ENCODE results near the gene ARHGEF4. TPM values are rescaled to one million over a fixed set of nuclear protein-coding genes. Genes with fewer than 3 reads are reported as not detected.
"Not testable (repeated sequence)": the region's sequence is repeated elsewhere in the genome, so short reads cannot be mapped to it uniquely, and the experiment has no call there.

Gene ARHGEF4
- polyA plus RNA-seq, 6 donors from 2014 or later = not detected

DNA sequence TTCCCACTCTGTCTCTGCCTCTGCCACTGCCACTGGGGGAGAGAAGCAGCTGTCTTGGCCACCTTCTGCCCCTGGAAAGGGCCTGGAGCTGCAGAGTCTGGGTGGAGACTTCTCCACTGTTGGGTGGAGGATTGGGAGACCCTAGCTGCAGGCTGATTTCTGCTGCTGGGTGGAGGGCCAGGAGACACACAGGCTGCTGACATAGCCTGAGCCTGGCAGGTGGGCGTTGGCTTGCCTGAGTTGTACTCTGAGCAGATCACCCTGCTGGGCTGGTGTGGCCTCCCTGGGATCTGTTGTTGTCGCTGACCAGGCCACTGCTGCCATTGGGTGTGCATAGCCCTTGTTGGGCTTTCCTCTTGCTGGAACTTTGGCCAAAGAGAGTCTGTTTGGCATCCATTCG lies 64.3 kb downstream of the ARHGEF4 start:
- no peak overlapping the region for H3K27ac Mint-ChIP-seq
- ATAC-seq (ENCODE audit: low read depth in 2 of 2) (no peak), DNase-seq (no peak)
- H3K36me3 Mint-ChIP-seq = no peaks in the 10 kb centered on the region
- H3K27me3 Mint-ChIP-seq = no peaks in the 10 kb centered on the region
- no peaks in the 10 kb centered on the region for H3K4me1 Mint-ChIP-seq
- H3K4me3 Mint-ChIP-seq = no peak overlapping the region
- peaks cover 0 to 15% (median 3%) of the 10 kb centered on the region in 7 donors for H3K9me3 Mint-ChIP-seq

DNA sequence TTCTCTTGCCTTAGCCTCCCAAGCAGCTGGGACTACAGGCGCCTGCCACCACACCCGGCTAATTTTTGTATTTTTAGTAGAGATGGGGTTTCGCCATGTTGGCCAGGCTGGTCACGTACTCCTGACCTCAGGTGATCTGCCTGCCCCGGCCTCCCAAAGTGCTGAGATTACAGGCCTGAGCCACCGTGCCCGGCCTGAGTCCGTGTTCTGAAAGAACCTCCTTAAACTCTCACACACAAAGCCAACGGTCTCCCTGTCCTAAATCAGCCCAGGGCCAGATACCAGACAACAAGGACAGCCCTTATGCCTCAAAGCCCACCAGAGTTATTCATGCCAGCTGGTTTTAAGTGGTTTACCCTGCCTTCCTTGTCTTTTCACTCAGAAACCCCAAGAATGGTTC lies 64.9 kb downstream of the ARHGEF4 start:
- Mint-ChIP-seq H3K27ac (peak overlapping the region in 1 of 6 donors; percentile 41), H3K9me3 (peaks cover 0 to 21% (median 3%) of the 10 kb centered on the region in 7 donors)
- not testable (repeated sequence) for H3K4me1 Mint-ChIP-seq; H3K27me3 Mint-ChIP-seq; ATAC-seq (ENCODE audit: low read depth in 2 of 2); H3K36me3 Mint-ChIP-seq; DNase-seq; H3K4me3 Mint-ChIP-seq

DNA sequence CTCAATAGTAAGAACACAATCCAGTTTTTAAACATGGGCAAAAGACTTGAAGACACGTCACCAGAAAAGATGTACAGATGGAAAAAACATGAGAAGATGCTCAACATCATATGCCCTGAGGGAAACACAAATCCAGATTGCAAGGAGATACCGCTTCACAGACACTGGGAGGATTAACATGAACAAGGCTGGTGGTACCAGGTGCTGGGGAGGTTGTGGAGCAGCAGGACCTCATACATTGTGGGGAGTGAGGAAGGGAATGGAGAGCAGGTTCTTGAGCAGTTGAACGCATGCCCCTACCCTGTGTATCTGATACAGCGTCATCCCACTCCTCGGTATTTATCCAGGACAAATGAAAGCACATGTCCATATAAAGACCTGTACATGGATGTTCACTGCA lies 72.1 kb downstream of the ARHGEF4 start:
- Mint-ChIP-seq H3K27ac (no peak overlapping the region), H3K9me3 (peaks cover 0 to 18% (median 0%) of the 10 kb centered on the region in 7 donors), H3K4me3 (no peak overlapping the region), H3K4me1 (no peaks in the 10 kb centered on the region), H3K27me3 (peaks cover 14 to 24% (median 17%) of the 10 kb centered on the region in 3 donors), H3K36me3 (no peaks in the 10 kb centered on the region)
- DNase-seq (no peak), ATAC-seq (ENCODE audit: low read depth in 2 of 2) (no peak)

DNA sequence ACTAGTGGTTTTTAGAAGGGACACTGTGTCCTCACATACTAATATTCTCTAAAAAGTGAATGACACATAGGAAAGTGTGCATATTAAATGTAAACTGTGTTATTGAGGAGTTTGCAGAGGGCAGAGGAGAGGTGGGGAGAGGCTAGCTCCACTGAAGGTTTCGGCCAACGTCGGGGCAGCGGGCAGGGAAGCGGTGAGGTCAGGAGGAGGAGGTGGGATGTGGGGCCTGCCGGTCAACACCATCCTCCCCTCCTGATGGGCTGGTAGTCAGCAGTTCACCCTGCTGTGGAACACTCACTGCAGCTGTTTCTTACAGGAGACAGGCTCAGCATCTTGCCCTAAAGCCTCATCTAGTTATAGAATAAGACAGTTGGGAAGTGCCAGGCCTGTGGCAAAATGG lies 74.2 kb downstream of the ARHGEF4 start:
- no peaks in the 10 kb centered on the region for H3K36me3 Mint-ChIP-seq
- ATAC-seq (ENCODE audit: low read depth in 2 of 2) (no peak), DNase-seq (no peak)
- no peaks in the 10 kb centered on the region for H3K4me1 Mint-ChIP-seq
- H3K4me3 Mint-ChIP-seq = no peak overlapping the region
- peaks cover 14 to 36% (median 33%) of the 10 kb centered on the region in 3 donors for H3K27me3 Mint-ChIP-seq
- H3K9me3 Mint-ChIP-seq = peaks cover 0 to 11% (median 0%) of the 10 kb centered on the region in 7 donors
- H3K27ac Mint-ChIP-seq = no peak overlapping the region

DNA sequence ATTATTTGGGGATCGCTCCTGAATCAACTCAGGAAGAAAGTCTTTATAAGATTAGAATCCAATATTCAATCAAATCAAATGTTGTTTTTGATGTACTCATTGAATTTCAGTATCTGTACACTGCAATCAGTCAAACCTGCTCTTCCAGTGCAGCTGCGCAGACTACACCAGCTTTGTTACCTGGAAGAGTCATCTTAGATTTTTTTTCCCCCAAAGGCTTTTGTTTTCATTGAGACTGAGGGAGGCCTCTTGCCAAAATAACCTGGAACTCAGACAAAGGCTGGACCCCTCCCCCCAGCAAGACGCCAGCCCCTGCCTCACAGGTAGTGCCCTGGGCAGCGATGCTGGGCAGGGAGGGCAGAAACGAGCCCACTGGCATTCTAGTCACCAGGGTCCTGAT lies 74.8 kb downstream of the ARHGEF4 start:
- Mint-ChIP-seq H3K4me3 (no peak overlapping the region), H3K27ac (no peak overlapping the region), H3K36me3 (no peaks in the 10 kb centered on the region), H3K27me3 (peaks cover 14 to 36% (median 33%) of the 10 kb centered on the region in 3 donors), H3K9me3 (peaks cover 0 to 5% (median 0%) of the 10 kb centered on the region in 7 donors), H3K4me1 (no peaks in the 10 kb centered on the region)
- ATAC-seq (ENCODE audit: low read depth in 2 of 2) (no peak), DNase-seq (no peak)

DNA sequence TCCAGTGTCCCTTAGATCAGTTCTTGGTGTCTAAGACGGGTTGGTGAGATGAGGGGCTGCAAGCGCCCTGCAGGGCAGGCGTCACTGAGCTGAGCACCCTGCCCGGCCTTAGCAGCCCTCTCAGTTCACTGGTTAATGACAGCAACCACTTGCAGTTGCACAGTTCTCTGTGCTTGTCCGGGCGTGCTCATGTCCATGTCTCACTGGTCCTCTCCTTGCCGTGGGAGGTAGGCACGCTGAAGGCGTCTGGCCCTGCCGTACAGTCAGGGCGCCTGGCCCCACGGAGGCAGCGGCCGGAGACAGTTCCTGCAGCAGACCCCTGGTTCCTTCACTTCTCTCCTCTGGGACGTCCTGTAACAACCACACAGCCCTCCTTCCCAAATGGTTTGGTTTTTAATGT lies 75.3 kb downstream of the ARHGEF4 start:
- H3K4me1 Mint-ChIP-seq = no peaks in the 10 kb centered on the region
- no peak overlapping the region for H3K4me3 Mint-ChIP-seq
- peaks cover 14 to 36% (median 33%) of the 10 kb centered on the region in 3 donors for H3K27me3 Mint-ChIP-seq
- no peak overlapping the region for H3K27ac Mint-ChIP-seq
- ATAC-seq (ENCODE audit: low read depth in 2 of 2) (no peak), DNase-seq (no peak)
- no peaks in the 10 kb centered on the region for H3K36me3 Mint-ChIP-seq
- peaks cover 0 to 4% (median 0%) of the 10 kb centered on the region in 7 donors for H3K9me3 Mint-ChIP-seq

DNA sequence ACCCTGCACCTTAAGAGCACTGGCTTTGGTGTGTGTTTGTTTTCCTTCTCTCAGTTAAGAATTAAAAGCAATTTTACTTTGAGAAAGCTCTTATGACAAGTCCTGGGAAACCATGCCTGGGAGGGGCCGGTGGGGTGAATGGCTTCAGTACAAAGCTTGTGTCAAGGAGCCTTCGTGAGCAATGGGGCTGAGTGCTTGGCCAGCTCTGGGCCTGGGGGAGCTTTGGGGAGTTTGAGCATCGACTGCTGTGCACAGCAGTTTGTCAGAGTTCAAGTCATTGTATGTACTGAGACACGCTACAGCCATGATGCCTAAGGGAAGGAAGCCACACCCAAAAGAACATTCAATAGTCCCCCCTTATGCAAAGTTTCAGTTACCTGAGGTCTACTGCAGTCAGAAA lies 75.8 kb downstream of the ARHGEF4 start:
- no peak for DNase-seq
- ATAC-seq (ENCODE audit: low read depth in 2 of 2) = no peak
- no peaks in the 10 kb centered on the region for H3K4me1 Mint-ChIP-seq
- H3K36me3 Mint-ChIP-seq = no peaks in the 10 kb centered on the region
- peaks cover 14 to 38% (median 36%) of the 10 kb centered on the region in 3 donors for H3K27me3 Mint-ChIP-seq
- peaks cover 0 to 4% (median 0%) of the 10 kb centered on the region in 7 donors for H3K9me3 Mint-ChIP-seq
- no peak overlapping the region for H3K4me3 Mint-ChIP-seq
- no peak overlapping the region for H3K27ac Mint-ChIP-seq

DNA sequence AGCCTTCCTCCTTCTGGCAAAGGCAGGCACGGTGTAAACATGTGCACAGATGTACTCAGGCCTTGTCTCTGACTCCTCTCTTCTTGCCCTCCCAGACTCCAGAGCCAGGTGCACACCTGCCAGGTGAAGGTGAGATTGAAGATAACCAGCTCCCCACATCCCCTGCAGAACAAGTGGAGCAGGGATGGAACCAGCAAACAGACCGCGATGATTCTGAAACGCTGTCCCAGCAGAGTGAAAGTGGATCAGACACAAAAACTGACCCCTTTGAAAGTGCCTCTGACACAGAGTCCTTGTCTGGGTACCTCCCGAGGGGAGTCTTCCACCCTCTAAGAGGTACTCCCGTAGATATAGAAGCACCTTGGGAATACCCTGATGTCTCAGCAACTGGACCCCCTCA lies 77.2 kb downstream of the ARHGEF4 start:
- Mint-ChIP-seq H3K4me1 (no peaks in the 10 kb centered on the region), H3K27me3 (peaks cover 16 to 34% (median 30%) of the 10 kb centered on the region in 3 donors), H3K9me3 (peaks cover 0 to 2% (median 0%) of the 10 kb centered on the region in 7 donors), H3K27ac (no peak overlapping the region), H3K4me3 (no peak overlapping the region), H3K36me3 (no peaks in the 10 kb centered on the region)
- no peak for ATAC-seq (ENCODE audit: low read depth in 2 of 2)
- no peak for DNase-seq

DNA sequence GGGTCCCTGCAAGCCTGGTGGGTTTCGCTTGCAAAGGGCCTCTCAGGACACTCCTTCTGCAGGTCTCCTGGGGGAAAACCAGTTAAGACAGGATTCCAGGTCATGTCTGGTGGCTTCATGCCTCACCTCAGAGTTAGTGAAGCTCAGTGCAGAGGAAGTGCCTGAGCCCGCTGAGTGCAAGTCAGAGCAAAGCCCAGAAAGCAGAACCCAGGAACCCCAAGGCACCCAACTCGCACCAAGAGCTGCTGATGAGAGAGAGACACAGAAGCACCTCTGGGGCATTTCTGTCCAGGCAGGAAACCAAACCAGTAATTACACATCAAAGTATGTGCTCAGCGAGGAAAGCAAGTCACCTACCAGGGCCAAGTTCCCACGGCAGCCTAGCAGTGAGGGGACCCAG lies 78.4 kb downstream of the ARHGEF4 start:
- Mint-ChIP-seq H3K27ac (no peak overlapping the region), H3K27me3 (peaks cover 11 to 28% (median 21%) of the 10 kb centered on the region in 3 donors), H3K4me3 (no peak overlapping the region), H3K9me3 (peaks cover 0 to 2% (median 0%) of the 10 kb centered on the region in 7 donors), H3K4me1 (no peaks in the 10 kb centered on the region), H3K36me3 (no peaks in the 10 kb centered on the region)
- no peak for ATAC-seq (ENCODE audit: low read depth in 2 of 2)
- DNase-seq = no peak

DNA sequence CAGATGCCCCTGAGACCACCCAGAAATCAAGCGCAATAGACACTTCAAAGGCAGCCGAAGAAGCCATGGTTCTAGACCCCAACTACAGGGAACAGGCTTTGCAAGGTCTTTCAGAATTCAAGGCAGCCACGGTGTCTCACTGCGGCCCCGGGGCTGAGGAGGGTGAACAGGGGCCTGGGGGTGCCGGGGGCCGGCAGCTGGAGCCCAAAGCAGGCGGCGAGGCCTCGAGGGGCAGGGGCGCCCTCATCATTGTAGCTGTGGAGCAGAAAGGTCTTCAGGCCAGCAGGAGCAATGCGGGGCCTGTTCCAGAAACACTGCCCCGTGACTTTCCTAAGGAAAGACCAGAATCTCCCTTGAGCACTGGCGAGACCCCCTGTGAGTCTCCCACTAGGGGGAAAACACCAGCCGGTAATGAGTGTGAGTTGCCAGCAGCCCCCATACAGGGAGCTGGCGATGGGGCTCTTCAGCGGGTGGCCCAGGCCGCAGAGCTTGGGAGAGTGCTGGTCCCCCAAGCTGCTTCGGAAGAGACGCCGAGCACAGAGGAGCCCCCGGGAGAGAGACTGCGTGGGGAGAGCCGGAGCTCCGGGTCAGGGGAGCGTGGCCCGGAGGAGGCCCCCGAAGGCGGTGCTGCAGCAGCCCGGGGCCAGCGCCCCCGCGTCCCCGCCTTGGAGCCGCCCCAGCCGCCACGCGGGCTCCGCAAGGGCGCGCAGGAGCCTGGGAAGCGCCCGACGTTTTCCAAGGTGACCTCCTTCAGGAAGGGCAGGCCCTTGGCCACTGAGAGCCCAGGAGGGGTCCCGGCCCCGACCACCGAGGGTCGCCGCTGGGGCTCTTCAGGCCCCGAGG lies 79.1 kb downstream of the ARHGEF4 start:
- Mint-ChIP-seq H3K36me3 (no peaks in the 10 kb centered on the region), H3K9me3 (peaks cover 0 to 2% (median 0%) of the 10 kb centered on the region in 7 donors), H3K27ac (no peak overlapping the region), H3K4me1 (no peaks in the 10 kb centered on the region), H3K27me3 (peaks cover 11 to 28% (median 21%) of the 10 kb centered on the region in 3 donors), H3K4me3 (no peak overlapping the region)
- DNase-seq (no peak), ATAC-seq (ENCODE audit: low read depth in 2 of 2) (no peak)

DNA sequence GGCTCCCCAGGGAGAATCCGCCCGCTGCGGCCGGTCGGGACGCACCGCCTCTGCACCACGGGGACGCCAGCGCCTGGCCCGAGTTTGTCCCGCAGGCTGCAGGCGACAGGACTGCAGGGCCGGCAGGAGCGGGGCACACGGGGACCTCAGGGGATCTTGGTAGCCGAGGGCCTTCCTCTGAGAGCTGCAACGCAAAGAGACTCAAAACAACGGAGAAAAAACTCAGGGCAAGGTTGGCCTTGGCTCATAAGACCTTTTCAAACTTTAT lies 79.7 kb downstream of the ARHGEF4 start:
- ATAC-seq (ENCODE audit: low read depth in 2 of 2) = no peak
- Mint-ChIP-seq H3K27ac (no peak overlapping the region), H3K4me1 (no peaks in the 10 kb centered on the region), H3K4me3 (no peak overlapping the region), H3K36me3 (no peaks in the 10 kb centered on the region), H3K9me3 (peaks cover 0 to 2% (median 0%) of the 10 kb centered on the region in 7 donors), H3K27me3 (peaks cover 11 to 28% (median 21%) of the 10 kb centered on the region in 3 donors)
- DNase-seq = no peak

DNA sequence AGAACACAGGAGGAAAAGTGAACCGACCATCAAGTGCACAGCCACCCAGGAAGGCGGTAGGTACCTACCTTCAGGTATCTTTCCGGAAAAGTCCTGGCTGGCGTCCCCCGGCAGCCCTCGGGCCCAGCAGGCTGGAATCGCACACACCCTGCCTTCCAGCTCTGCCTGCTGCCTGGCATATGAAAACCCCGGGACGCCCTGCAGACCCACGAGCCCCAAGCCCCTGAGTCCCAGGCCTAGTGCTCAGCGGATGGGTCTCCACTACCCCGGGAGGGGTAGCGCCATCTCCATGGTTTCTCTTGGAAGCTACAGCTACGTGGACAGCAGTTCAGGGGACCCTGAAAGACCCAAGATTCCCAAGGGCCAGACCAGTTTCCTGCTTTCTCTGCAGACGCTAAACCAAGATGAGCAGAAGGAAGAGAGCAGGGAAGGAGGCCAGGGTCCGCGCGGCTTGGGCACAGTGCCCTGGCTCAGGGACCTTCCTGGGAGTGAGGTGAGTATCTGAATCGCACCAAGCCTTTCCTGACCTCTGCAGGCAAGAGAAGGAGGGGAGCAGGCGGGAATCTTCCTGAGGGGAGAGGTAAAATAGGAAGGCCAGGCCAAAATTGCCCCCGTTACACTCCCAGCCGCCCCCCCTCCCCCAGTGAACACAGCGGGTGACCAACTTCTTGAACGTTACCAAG lies 80.4 kb downstream of the ARHGEF4 start:
- H3K36me3 Mint-ChIP-seq = no peaks in the 10 kb centered on the region
- H3K9me3 Mint-ChIP-seq = peaks cover 0 to 2% (median 0%) of the 10 kb centered on the region in 7 donors
- ATAC-seq (ENCODE audit: low read depth in 2 of 2) (no peak), DNase-seq (no peak)
- H3K27ac Mint-ChIP-seq = no peak overlapping the region
- H3K27me3 Mint-ChIP-seq = peaks cover 11 to 28% (median 17%) of the 10 kb centered on the region in 3 donors
- no peaks in the 10 kb centered on the region for H3K4me1 Mint-ChIP-seq
- no peak overlapping the region for H3K4me3 Mint-ChIP-seq

DNA sequence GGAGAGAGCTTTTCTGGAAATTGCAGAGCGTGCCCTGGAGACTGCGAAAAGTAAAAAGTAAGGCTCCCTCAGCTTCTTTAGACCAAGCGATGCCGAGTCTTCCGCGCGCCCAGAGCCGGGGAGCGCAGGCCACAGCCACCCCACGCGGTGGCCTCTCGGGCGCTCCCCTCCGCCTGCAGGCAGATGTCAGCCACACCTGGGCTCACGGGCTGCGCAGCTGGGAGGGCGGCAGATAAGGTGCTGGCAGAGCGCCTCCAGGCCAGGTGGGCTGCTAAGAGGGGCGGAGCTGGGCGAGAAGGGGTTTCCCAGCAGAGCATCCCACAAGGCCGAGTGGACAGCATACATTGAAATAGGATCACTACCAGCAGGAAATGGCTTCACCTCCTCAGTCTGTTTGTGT lies 81.7 kb downstream of the ARHGEF4 start:
- Mint-ChIP-seq H3K27me3 (peaks cover 8 to 28% (median 11%) of the 10 kb centered on the region in 3 donors), H3K36me3 (no peaks in the 10 kb centered on the region), H3K9me3 (peaks cover 0 to 2% (median 0%) of the 10 kb centered on the region in 7 donors), H3K4me3 (no peak overlapping the region), H3K27ac (no peak overlapping the region), H3K4me1 (no peaks in the 10 kb centered on the region)
- DNase-seq = no peak
- no peak for ATAC-seq (ENCODE audit: low read depth in 2 of 2)
